ENCODE data around the gene SLC6A6.

Gene SLC6A6

GRCh38 chr3:14402304-14402811 is at the start of gene SLC6A6:
TSS of gene SLC6A6 (plus strand) at chr3:14402606. CDS start at chr3:14443635, 41,029 bp downstream.
- TF ChIP-seq, protein P1, sequence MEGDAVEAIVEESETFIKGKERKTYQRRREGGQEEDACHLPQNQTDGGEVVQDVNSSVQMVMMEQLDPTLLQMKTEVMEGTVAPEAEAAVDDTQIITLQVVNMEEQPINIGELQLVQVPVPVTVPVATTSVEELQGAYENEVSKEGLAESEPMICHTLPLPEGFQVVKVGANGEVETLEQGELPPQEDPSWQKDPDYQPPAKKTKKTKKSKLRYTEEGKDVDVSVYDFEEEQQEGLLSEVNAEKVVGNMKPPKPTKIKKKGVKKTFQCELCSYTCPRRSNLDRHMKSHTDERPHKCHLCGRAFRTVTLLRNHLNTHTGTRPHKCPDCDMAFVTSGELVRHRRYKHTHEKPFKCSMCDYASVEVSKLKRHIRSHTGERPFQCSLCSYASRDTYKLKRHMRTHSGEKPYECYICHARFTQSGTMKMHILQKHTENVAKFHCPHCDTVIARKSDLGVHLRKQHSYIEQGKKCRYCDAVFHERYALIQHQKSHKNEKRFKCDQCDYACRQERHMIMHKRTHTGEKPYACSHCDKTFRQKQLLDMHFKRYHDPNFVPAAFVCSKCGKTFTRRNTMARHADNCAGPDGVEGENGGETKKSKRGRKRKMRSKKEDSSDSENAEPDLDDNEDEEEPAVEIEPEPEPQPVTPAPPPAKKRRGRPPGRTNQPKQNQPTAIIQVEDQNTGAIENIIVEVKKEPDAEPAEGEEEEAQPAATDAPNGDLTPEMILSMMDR (IDR thresholded peaks at IDR 0.05; ENCODE audit: low read depth, low read length, missing control alignments): peak; percentile 42
- peak; percentile 77 for DNase-seq (ENCODE audit: extremely low read depth, low read depth)

GRCh38 chr3:14353502-14353901 is 48.9 kb upstream of the SLC6A6 start:
- no peak for DNase-seq (ENCODE audit: extremely low read depth, low read depth)
- no peak overlapping the region for H3K4me3 ChIP-seq (replicated peaks; ENCODE audit: low read depth, low read length)
- TF ChIP-seq, protein P1 (IDR thresholded peaks at IDR 0.05; ENCODE audit: low read depth, low read length, missing control alignments): no peak

More at GRCh38 chr3:14402304-14402811, at the start of gene SLC6A6:
- H3K4me3 ChIP-seq (replicated peaks; ENCODE audit: low read depth, low read length): peak within 1 kb of the TSS; percentile 100

DNA sequence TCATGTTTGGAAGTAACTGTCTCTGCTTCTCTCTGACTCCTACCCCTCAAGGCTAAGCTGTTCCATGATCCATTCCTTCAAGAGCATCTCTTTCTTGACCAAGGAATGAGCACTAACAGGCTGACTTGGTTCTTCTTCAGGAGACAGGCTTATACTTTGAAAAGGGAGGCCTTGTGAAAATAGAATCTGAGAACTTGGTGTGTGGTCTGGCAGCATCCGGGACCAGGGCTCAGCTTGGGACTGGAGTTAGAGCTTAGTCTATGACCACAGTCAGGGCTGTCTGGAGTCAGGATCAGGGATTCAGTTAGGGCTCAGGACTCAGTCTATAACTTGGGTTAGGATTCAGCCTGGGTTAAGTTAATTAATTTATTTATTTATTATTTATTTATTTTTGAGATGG is 44.9 kb upstream of the SLC6A6 start:
- DNase-seq (ENCODE audit: extremely low read depth, low read depth): no peak
- TF ChIP-seq, protein P1 (IDR thresholded peaks at IDR 0.05; ENCODE audit: low read depth, low read length, missing control alignments): no peak

GRCh38 chr3:14358426-14359211 is 43.8 kb upstream of the SLC6A6 start:
- H3K4me3 ChIP-seq (replicated peaks; ENCODE audit: low read depth, low read length): no peak overlapping the region
- DNase-seq (ENCODE audit: extremely low read depth, low read depth): peak; percentile 30
- TF ChIP-seq, protein P1 (IDR thresholded peaks at IDR 0.05; ENCODE audit: low read depth, low read length, missing control alignments): no peak

More for the DNA sequence above, 44.9 kb upstream of the SLC6A6 start:
- no peak overlapping the region for H3K4me3 ChIP-seq (replicated peaks; ENCODE audit: low read depth, low read length)

DNA sequence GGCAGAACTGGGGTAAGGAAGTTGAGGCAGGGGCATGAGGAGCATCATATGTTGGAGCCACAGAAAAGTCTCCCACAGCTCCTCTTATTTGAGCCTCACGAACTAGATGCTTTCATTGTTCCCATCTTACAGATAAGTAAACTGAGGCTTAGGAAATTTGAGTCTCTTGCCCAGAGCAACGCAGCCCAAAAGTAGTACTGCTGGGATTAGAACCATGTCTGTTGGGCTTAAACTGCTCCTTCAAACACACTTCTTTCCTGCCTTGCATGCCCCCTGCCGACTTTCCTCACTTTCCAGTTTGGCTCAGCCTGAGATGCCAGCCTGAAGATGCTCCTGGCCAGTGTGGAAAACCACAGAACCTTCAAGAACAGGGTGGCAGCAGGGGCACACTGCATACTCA is 43.1 kb upstream of the SLC6A6 start:
- H3K4me3 ChIP-seq (replicated peaks; ENCODE audit: low read depth, low read length): no peak overlapping the region
- TF ChIP-seq, protein P1 (IDR thresholded peaks at IDR 0.05; ENCODE audit: low read depth, low read length, missing control alignments): no peak
- DNase-seq (ENCODE audit: extremely low read depth, low read depth): no peak

GRCh38 chr3:14360123-14360881 is 42.1 kb upstream of the SLC6A6 start:
- no peak for DNase-seq (ENCODE audit: extremely low read depth, low read depth)
- no peak overlapping the region for H3K4me3 ChIP-seq (replicated peaks; ENCODE audit: low read depth, low read length)
- TF ChIP-seq, protein P1 (IDR thresholded peaks at IDR 0.05; ENCODE audit: low read depth, low read length, missing control alignments): no peak
